Subcutaneous adipose tissue (tissue), 4 donors: ENCODE results near the gene ATP5PO. TPM values are rescaled to one million over a fixed set of nuclear protein-coding genes. Genes with fewer than 3 reads are reported as not detected.

ENCODE experiments used
- total RNA-seq, 4 donors: library from RNA; depleted of rRNA; stranded (reverse); fragments of >200 nt; gene quantifications; one replicate each; pipeline ENCODE4 v1.1.0, GENCODE V29; 2016
- TF ChIP-seq, protein P1 (sequence below): fragments of 450-650 bp; IDR thresholded peaks from one replicate; pipeline ENCODE4 v1.5.1; 2016; ENCODE audit warnings: low read depth, mild to moderate bottlenecking, control low read depth, antibody characterized with exemption, moderate library complexity

ATP5PO gene
- total RNA-seq, 4 donors from 2014 or later = 166 to 271 (median 236) TPM

DNA sequence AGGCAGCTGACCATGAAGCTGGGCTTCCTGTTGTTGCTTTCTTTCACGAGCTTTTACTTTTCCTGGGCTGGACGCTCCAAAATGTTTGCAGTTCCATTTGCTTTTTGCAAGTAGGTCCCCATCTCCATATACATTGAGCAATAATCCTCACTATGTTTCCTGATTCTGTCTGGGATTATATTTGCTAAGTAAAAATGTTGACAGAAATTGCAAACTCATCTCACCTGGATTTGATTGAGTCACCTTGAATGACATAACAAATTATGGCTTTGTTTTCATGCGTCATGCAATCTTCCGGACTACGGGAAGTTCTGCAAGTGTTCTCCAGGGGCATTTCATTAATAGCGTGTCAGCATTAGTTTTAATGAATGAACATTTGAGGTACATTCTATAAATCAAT lies 18.9 kb downstream of the ATP5PO start:
- TF ChIP-seq, protein P1, sequence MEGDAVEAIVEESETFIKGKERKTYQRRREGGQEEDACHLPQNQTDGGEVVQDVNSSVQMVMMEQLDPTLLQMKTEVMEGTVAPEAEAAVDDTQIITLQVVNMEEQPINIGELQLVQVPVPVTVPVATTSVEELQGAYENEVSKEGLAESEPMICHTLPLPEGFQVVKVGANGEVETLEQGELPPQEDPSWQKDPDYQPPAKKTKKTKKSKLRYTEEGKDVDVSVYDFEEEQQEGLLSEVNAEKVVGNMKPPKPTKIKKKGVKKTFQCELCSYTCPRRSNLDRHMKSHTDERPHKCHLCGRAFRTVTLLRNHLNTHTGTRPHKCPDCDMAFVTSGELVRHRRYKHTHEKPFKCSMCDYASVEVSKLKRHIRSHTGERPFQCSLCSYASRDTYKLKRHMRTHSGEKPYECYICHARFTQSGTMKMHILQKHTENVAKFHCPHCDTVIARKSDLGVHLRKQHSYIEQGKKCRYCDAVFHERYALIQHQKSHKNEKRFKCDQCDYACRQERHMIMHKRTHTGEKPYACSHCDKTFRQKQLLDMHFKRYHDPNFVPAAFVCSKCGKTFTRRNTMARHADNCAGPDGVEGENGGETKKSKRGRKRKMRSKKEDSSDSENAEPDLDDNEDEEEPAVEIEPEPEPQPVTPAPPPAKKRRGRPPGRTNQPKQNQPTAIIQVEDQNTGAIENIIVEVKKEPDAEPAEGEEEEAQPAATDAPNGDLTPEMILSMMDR = no peak

DNA sequence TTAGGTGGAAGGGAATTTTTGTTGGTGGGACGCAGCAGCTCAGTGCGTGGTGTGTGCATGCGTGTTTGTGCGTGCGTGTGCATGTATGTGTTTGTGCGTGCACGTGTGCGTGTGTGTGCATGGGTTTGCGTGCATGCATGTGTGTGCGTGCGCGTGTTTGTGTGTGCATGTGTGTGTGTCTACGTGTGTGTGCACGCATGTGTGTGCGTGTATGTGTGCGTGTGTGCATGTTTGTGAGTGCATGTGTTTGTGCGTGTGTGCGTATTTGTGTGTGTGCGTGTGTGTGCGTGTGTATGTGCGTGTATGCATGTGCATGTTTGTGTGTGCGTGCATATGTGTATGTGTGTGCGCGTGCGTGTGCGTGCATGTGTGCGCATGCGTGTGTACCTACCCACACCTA lies 20.2 kb downstream of the ATP5PO start:
- TF ChIP-seq, protein P1 = no peak

DNA sequence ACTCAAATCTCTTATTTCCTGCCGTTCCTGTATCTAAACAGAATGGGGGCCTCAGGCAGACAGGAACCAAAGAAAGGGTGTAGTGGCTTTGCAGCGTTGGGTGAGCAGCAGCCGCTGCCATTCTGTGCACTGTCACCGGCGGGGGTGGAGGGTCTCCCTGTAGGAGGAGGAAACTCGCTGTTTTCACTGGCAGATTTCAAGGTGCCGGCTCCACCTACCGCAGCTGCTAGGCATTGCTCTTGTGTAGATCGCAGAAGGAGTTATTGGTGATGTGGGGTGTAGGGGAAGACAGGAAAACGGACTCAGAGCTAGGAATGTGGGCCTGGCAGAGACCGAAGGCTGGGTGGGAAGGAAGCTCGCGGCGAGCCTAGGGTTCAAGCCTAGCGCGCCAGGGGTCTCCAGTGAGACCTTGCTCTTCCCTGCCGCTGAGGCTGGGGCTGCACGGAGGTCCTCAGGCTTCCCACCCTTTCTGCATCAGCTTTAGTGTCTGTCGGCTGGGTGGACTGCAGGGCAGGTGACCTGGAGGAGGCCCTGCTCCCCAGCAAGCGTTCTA lies 20.8 kb downstream of the ATP5PO start:
- TF ChIP-seq, protein P1 = no peak

DNA sequence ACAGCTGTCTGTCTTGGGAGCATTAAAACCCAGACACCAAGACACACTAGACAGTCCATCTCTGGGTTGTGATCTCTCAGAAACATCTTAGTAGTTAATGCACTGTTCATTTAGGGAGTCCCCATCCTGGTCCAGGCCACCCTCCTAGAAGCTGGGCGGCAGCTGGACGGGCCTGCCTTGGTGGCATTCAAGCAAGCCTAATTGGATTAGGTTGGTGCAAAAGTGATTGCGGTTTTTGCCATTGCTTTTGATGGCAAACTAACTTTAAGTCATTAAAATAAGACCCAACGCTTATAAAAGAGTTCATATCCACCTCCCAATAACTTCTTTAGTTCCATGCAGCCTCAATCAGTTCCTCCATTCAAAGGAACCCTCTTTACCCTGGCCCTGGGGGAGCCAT lies 21.7 kb downstream of the ATP5PO start:
- TF ChIP-seq, protein P1 = no peak

DNA sequence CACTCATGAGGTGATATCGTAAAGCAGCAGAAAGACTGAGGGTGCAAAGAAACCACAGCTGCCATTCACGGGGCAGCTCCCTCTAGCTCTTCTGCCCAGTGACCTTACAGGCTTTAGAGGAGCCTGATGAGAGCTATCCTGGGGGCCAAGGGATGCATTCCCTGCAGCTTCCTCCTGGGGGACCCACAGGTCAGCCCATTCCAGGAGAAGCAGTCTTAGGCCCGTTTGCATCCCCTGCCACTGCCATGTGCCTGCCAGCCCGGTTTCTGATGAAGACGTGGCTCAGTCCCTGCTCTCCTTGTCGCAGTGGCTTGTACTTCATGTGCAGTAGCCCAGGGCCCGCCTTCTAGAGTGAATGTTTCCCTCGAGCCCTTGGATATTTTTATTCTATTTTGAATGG lies 22.8 kb downstream of the ATP5PO start:
- TF ChIP-seq, protein P1 = no peak

DNA sequence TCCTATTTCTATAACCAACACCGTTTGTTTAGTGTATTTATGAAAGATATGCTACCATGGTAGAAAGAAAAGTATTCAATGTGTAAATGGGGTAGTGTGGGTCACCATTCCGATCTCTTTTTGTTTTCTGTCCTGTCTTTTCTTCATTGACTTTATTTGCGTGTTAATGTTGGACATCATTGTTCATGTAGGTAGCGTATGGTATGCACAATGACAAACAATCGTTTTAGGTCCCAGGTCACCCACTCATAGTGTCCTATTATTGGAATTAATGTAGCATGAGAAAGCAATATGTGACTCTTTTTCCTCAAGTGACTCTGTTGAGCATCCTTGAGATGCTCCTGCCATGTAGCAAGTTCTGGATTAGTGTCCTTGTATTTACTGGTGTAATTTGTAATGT lies 25.4 kb downstream of the ATP5PO start:
- TF ChIP-seq, protein P1 = no peak

DNA sequence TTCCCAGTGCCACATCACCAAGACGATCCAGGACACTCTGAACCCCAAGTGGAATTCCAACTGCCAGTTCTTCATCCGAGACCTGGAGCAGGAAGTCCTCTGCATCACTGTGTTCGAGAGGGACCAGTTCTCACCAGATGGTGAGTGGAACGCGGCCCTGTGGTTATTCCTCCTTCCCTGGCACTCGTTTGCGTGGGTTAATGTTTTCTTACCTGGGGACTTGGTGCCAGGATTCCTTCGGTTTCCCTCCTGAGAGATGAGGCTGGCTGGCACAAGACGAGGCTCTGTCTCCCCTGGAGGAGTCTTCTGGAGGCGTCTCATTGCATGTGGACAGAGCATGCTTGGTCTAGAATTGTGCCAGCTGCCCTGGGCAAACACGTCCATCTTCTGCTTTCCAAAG lies 29.3 kb downstream of the ATP5PO start:
- TF ChIP-seq, protein P1 = no peak
